GM12878 (cell line): ENCODE measurements around the gene CNTN4. TPM values are rescaled to one million over a fixed set of nuclear protein-coding genes. Genes with fewer than 3 reads are reported as not detected.

Experiments
- ATAC-seq: fragments of 200-7000 bp; cut with Tn5 transposase; 3 replicates; pipeline ENCODE4 v1.9.1; 2020; ENCODE audit warnings: mild to moderate bottlenecking, moderate library complexity
- BruUV-seq: library from RNA; stranded (reverse); fragments of 400-500 nt; replicated peaks from 2 replicates; lab custom pipeline; 2021; lab: Mats Ljungman, UMichigan
- CTCF ChIA-PET: fragments of 300-600 bp; sonication (Branson Sonifier 250); formaldehyde crosslinking; extraction: SDS; loops from one replicate; lab custom pipeline; 2021; ENCODE audit warnings: inconsistent platforms; lab: Yijun Ruan, JAX
- POLR2A ChIA-PET: fragments of 350-600 bp; formaldehyde crosslinking; extraction: SDS; loops from one replicate; lab custom pipeline; 2021; ENCODE audit warnings: inconsistent platforms; lab: Charles Lee
- RAD21 ChIA-PET: fragments of 300-600 bp; sonication (Branson Sonifier 250); formaldehyde crosslinking; loops from one replicate; lab custom pipeline; 2023; ENCODE audit warnings: antibody characterized with exemption; ENCODE audit not compliant: unreplicated experiment; lab: Charles Lee
- SMC1A ChIA-PET: fragments of 300-600 bp; sonication (Branson Sonifier 250); formaldehyde crosslinking; loops from one replicate; lab custom pipeline; 2023; ENCODE audit not compliant: unreplicated experiment, uncharacterized antibody; lab: Charles Lee
- DNase-seq: peaks from one replicate; pipeline ENCODE4 v3.0.0-alpha.2; 2011; ENCODE audit warnings: low read depth, low spot score
- FAIRE-seq: peaks from 3 replicates; lab custom pipeline; 2011; peaks lifted over from hg19 to GRCh38; lab: Jason Lieb, UNC
- H2AFZ ChIP-seq: 2 replicates; pipeline ENCODE4 v1.6.0; 2011; ENCODE audit warnings: low read depth, low read length, control low read depth; ENCODE audit not compliant: control insufficient read depth
- H3K27ac ChIP-seq: 2 replicates; pipeline ENCODE4 v1.5.1; 2011; ENCODE audit warnings: control low read depth; ENCODE audit not compliant: control insufficient read depth, insufficient read depth
- H3K27me3 ChIP-seq, 2 experiments: replicated peaks in 1 of 2; 2 replicates each; pipeline versions ENCODE4 v1.6.0 to v1.6.1; 2011; ENCODE audit warnings: low read length in 1 of 2; ENCODE audit not compliant: control insufficient read depth in 2 of 2, insufficient read depth in 2 of 2
- H3K36me3 ChIP-seq, 2 experiments: 2 replicates each; pipeline ENCODE4 v1.5.1; 2011; ENCODE audit warnings: low read length in 1 of 2; ENCODE audit not compliant: control insufficient read depth in 2 of 2, insufficient read depth in 2 of 2
- H3K4me1 ChIP-seq: 2 replicates; pipeline ENCODE4 v1.6.1; 2011; ENCODE audit warnings: mild to moderate bottlenecking, low read length, moderate library complexity, mixed read lengths; ENCODE audit not compliant: control insufficient read depth, insufficient read depth
- H3K4me2 ChIP-seq: 2 replicates; pipeline ENCODE4 v1.6.0; 2011; ENCODE audit warnings: control low read depth; ENCODE audit not compliant: control insufficient read depth, insufficient read depth
- H3K4me3 ChIP-seq: fragments of 200-600 bp; sonication (generic); 2 replicates; pipeline ENCODE4 v1.5.1; 2016
- H3K79me2 ChIP-seq: 2 replicates; pipeline ENCODE4 v1.6.0; 2011; ENCODE audit warnings: low read length; ENCODE audit not compliant: control insufficient read depth, insufficient read depth
- H3K9ac ChIP-seq: 2 replicates; pipeline ENCODE4 v1.8.0; 2011; ENCODE audit warnings: low read length, control low read depth, mixed read lengths; ENCODE audit not compliant: control insufficient read depth, insufficient read depth
- H3K9me3 ChIP-seq: replicated peaks from 3 replicates; pipeline ENCODE4 v1.5.1; 2011; ENCODE audit warnings: mild to moderate bottlenecking, low read length; ENCODE audit not compliant: control insufficient read depth, insufficient read depth
- H4K20me1 ChIP-seq: 2 replicates; pipeline ENCODE4 v1.6.0; 2011; ENCODE audit not compliant: control insufficient read depth, insufficient read depth
- FOXM1 ChIP-seq: IDR thresholded peaks from 2 replicates; pipeline ENCODE4 v1.6.1; 2012; ENCODE audit warnings: low read depth, mild to moderate bottlenecking, inconsistent platforms, low read length, moderate library complexity
- HCFC1 ChIP-seq: fragments of 150-350 bp; IDR thresholded peaks from 2 replicates; pipeline ENCODE4 v1.6.1; 2014; ENCODE audit warnings: low read length
- IKZF2 ChIP-seq, 2 experiments: fragments of 450-650 bp; IDR thresholded peaks; 2 replicates each; pipeline ENCODE4 v1.6.1; 2017; ENCODE audit warnings: mild to moderate bottlenecking in 2 of 2, moderate library complexity in 2 of 2
- JUNB ChIP-seq: IDR thresholded peaks from 2 replicates; pipeline ENCODE4 v1.6.1; 2016; ENCODE audit warnings: antibody characterized with exemption, mild to moderate bottlenecking
- MEF2A ChIP-seq: IDR thresholded peaks from 2 replicates; pipeline ENCODE4 v1.6.1; 2011; ENCODE audit warnings: low read depth, mild to moderate bottlenecking, low read length, moderate library complexity; ENCODE audit not compliant: insufficient read depth
- NFIC ChIP-seq: IDR thresholded peaks from 2 replicates; pipeline ENCODE4 v1.6.1; 2012; ENCODE audit warnings: low read depth, mild to moderate bottlenecking, inconsistent platforms, low read length, moderate library complexity
- PML ChIP-seq: IDR thresholded peaks from 2 replicates; pipeline ENCODE4 v1.6.1; 2012; ENCODE audit warnings: low read length, inconsistent platforms
- RUNX3 ChIP-seq: IDR thresholded peaks from 2 replicates; pipeline ENCODE4 v1.6.1; 2012; ENCODE audit warnings: low read length, inconsistent platforms
- SMARCA5 ChIP-seq: fragments of 450-650 bp; IDR thresholded peaks from 2 replicates; pipeline ENCODE4 v1.6.1; 2017; ENCODE audit warnings: mild to moderate bottlenecking
- SPI1 ChIP-seq: IDR thresholded peaks from 2 replicates; pipeline ENCODE4 v1.6.1; 2011; ENCODE audit warnings: low read depth, mild to moderate bottlenecking, low read length, moderate library complexity, borderline replicate concordance; ENCODE audit not compliant: insufficient read depth
- TBL1XR1 ChIP-seq: IDR thresholded peaks from 2 replicates; pipeline ENCODE4 v1.6.1; 2012; ENCODE audit warnings: low read depth, low read length, improper control_type of control experiment
- TCF7 ChIP-seq: IDR thresholded peaks from 2 replicates; pipeline ENCODE4 v1.6.1; 2014; ENCODE audit warnings: antibody characterized with exemption, borderline replicate concordance
- WGBS: methylation state at CpG from one replicate; pipeline ENCODE4 v1.1.6; 2016; ENCODE audit warnings: low lambda C conversion rate; ENCODE audit not compliant: insufficient replicate concordance, insufficient coverage; ENCODE audit errors: missing lambda C conversion rate; 5-methylcytosine and 5-hydroxymethylcytosine counted together
- in situ Hi-C: fragments of 300-500 bp; cut with MboI; formaldehyde crosslinking; loops from 9 replicates; pipeline ENCODE4 v1.14.3; 2018; ENCODE audit warnings: mixed read lengths
- intact Hi-C: fragments of 100-400 bp; cut with micrococcal nuclease; formaldehyde crosslinking; loops from one replicate; pipeline ENCODE4 v1.14.2; 2022; ENCODE audit not compliant: unreplicated experiment
- polyA plus RNA-seq, 11 experiments: library from polyadenylated mRNA; depleted of rRNA in 4 of 11; unstranded in 6 of 11; stranded (reverse) in 5 of 11; fragments of >200 nt; fragmentation: Nextera tagmentation in 4 of 11; fragmentation: Illumina TruSeq in 1 of 11; extraction: Ambion mirVana in 4 of 11; extraction: Trizol in 1 of 11; gene quantifications; 1 replicate in 1 of 11; 2 replicates in 10 of 11; pipeline versions ENCODE4 v1.2.1 to v1.2.3, GENCODE V29; 2011 to 2016; ENCODE audit warnings: inconsistent platforms in 2 of 11, missing spikeins in 2 of 11, low read depth in 1 of 11
- total RNA-seq, 4 experiments: library from RNA; depleted of rRNA in 3 of 4; stranded (reverse); fragments of >200 nt in 3 of 4; fragmentation: Illumina TruSeq in 1 of 4; extraction: Trizol in 1 of 4; gene quantifications; 2 replicates each; pipeline versions ENCODE4 v1.2.1 to v1.2.3, GENCODE V29; 2013 to 2021
- TF ChIP-seq, protein P1 (sequence below): fragments of 450-650 bp; IDR thresholded peaks from 2 replicates; pipeline ENCODE4 v1.6.1; 2017; ENCODE audit warnings: mild to moderate bottlenecking, low read depth, inconsistent platforms; ENCODE audit not compliant: poor library complexity, severe bottlenecking
- TF ChIP-seq, protein P2 (sequence below): fragments of 450-650 bp; conservative IDR thresholded peaks from 2 replicates; pipeline ENCODE4 v1.6.1; 2017; ENCODE audit warnings: mild to moderate bottlenecking, moderate library complexity
- TF ChIP-seq, protein P3 (sequence below): IDR thresholded peaks from 2 replicates; pipeline ENCODE4 v1.6.1; 2012; ENCODE audit warnings: low read length, inconsistent platforms

CNTN4 gene
- total and polyA plus RNA-seq, 10 of the 15 experiments (the other 5 are each of a cell fraction or from before 2014, with no cell fraction given), result 0.05 to 0.43 (median 0.15) TPM; not detected in 1

DNA sequence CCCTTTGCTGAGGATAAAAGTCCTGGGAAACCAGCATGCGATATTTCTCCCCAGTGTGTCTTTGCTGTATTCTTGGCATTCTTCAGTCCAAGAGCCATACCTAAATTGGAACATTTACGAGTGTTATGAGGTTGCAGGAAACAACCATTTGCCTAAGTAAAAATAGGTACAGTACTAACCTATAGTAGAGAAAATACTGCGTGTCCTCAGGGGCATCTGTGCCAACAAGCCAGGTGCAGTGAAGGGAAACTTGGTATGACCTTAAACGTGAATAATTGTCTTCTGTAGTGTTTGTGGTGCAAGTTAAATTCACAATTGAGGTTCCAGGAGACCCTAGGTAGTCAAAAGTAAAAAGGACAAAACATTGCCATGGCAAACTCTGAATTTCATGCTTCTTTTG, 999.3 kb downstream of the CNTN4 start (continued):
- TF ChIP-seq, protein P1, sequence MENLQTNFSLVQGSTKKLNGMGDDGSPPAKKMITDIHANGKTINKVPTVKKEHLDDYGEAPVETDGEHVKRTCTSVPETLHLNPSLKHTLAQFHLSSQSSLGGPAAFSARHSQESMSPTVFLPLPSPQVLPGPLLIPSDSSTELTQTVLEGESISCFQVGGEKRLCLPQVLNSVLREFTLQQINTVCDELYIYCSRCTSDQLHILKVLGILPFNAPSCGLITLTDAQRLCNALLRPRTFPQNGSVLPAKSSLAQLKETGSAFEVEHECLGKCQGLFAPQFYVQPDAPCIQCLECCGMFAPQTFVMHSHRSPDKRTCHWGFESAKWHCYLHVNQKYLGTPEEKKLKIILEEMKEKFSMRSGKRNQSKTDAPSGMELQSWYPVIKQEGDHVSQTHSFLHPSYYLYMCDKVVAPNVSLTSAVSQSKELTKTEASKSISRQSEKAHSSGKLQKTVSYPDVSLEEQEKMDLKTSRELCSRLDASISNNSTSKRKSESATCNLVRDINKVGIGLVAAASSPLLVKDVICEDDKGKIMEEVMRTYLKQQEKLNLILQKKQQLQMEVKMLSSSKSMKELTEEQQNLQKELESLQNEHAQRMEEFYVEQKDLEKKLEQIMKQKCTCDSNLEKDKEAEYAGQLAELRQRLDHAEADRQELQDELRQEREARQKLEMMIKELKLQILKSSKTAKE, result no peak
- no peak for TF ChIP-seq HCFC1

DNA sequence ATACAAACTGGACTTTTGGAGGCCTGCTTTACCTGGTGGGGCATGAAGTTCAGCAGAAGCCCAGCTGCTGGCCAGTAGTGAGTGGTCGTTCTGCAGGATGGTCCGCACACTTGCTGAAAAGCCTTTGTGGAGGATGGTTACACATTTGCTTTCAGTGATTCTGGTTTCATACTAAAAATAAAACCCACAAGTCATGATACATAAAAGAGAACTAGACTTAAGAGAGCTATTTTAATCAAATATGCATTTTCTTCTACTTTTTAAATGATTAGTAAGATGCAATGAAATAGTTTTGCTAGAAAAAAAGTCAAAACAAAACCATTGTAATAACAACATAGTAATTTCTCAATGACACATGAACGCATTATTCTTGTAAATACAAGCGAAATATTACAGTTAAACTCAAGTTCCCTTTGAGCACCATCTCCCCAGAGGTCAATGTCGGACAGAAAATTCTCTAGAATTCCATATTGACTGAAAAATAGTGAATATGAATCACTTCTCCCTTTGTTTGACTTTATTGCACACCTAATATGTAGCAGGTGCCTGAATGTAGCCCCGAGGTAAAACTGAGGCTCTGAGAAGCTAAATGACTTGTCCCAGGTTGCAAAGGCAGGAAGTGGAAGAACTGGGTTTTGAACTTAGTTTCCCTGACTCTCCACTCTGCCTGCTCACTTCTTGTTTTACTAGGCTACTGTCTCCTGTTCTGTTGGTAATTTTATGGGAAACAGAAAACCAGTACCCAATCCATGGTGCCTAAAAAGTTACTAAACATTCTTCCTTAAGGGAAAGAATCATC, 1003.2 kb downstream of the CNTN4 start:
- no TSS peak for BruUV-seq
- CTCF ChIA-PET, result interaction anchor here (0.7 kb wide), 1 partner anchor 1275 kb away, joined by 4 read pairs; no protein-coding TSS in a partner anchor
- POLR2A ChIA-PET, result interaction anchor here (0.7 kb wide), 1 partner anchor 82 kb away, joined by 3 read pairs; no protein-coding TSS in a partner anchor
- Histone ChIP-seq H4K20me1 (no peaks in the 10 kb centered on the region), H3K4me1 (peaks cover 25% of the 10 kb centered on the region), H3K36me3 (no peaks in the 10 kb centered on the region), H3K4me3 (no peak overlapping the region; the same call in 1 of the 2 replicates), H3K9ac (no peak overlapping the region), H3K4me2 (peak overlapping the region; percentile 57), H3K79me2 (no peaks in the 10 kb centered on the region), H3K27ac (peak overlapping the region; percentile 41), H3K27me3 (no peaks in the 10 kb centered on the region), H2AFZ (peak overlapping the region; percentile 52), H3K9me3 (no peaks in the 10 kb centered on the region)
- DNase-seq (no peak), FAIRE-seq (peak; percentile 70), ATAC-seq (peak; percentile 70)
- intact Hi-C loops, result no loop called here
- in situ Hi-C loops, result no loop called here
- SMC1A ChIA-PET, result interaction anchor here (0.6 to 1.0 kb wide), 3 partner anchors 12 to 20 kb away, joined by 3 to 5 read pairs (median 3); no protein-coding TSS in a partner anchor
- RAD21 ChIA-PET, result no interaction called here
- TF ChIP-seq FOXM1, result peak; percentile 62
- no peak for TF ChIP-seq IKZF2 (IDR thresholded peaks at IDR 0.05)
- peak; percentile 87 for TF ChIP-seq NFIC
- TF ChIP-seq, protein P2, sequence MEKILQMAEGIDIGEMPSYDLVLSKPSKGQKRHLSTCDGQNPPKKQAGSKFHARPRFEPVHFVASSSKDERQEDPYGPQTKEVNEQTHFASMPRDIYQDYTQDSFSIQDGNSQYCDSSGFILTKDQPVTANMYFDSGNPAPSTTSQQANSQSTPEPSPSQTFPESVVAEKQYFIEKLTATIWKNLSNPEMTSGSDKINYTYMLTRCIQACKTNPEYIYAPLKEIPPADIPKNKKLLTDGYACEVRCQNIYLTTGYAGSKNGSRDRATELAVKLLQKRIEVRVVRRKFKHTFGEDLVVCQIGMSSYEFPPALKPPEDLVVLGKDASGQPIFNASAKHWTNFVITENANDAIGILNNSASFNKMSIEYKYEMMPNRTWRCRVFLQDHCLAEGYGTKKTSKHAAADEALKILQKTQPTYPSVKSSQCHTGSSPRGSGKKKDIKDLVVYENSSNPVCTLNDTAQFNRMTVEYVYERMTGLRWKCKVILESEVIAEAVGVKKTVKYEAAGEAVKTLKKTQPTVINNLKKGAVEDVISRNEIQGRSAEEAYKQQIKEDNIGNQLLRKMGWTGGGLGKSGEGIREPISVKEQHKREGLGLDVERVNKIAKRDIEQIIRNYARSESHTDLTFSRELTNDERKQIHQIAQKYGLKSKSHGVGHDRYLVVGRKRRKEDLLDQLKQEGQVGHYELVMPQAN, result no peak
- TF ChIP-seq PML, result peak; percentile 40; the same call in 1 of the 2 replicates
- TF ChIP-seq TCF7, result peak; percentile 85
- TF ChIP-seq TBL1XR1, result no peak
- no peak for TF ChIP-seq SMARCA5
- TF ChIP-seq, protein P3, sequence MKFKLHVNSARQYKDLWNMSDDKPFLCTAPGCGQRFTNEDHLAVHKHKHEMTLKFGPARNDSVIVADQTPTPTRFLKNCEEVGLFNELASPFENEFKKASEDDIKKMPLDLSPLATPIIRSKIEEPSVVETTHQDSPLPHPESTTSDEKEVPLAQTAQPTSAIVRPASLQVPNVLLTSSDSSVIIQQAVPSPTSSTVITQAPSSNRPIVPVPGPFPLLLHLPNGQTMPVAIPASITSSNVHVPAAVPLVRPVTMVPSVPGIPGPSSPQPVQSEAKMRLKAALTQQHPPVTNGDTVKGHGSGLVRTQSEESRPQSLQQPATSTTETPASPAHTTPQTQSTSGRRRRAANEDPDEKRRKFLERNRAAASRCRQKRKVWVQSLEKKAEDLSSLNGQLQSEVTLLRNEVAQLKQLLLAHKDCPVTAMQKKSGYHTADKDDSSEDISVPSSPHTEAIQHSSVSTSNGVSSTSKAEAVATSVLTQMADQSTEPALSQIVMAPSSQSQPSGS, result peak; percentile 73
- TF ChIP-seq MEF2A, result peak; percentile 89
- peak; percentile 74 for TF ChIP-seq JUNB
- TF ChIP-seq RUNX3, result peak; percentile 82
- TF ChIP-seq SPI1, result peak; percentile 36; the same call in 1 of the 2 replicates
- 14% methylated on average over 6 of the region's 6 CpGs for WGBS
